ENCODE measurements around the gene SFMBT1.

DNA sequence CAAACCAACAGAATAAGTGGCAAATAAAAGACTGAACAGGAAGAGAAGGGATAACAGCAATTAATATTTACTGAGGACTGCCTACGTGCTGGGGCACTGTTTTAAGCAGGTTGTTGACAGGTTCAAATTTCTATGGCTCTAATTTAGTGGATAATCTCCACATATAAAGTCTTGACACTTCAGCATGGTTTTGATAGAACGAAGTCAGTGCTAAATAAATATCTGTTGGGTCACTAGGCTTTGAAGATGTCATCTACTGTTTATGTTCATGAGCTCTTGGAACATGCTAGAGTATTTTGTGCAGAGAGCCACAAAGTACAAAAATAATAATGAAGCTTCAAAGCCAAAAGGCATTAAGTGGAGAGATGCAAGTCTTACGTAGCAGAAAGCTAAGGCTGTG is 74.0 kb downstream of the SFMBT1 start:
- TF ChIP-seq CTCF (IDR thresholded peaks at IDR 0.05) (no peak), POLR2A (IDR thresholded peaks at IDR 0.05) (no peak)

All from right lobe of liver (tissue), 4 donors.